Large intestine (tissue), 3 donors: ENCODE results near the gene ZNFX1. TPM values are rescaled to one million over a fixed set of nuclear protein-coding genes. Genes with fewer than 3 reads are reported as not detected.

Experiments used
- DNase-seq, 2 donors: peaks; one replicate each; pipeline versions ENCODE4 v3.0.0 to v3.0.0-alpha.2; 2013
- H3K27ac ChIP-seq: one replicate; pipeline ENCODE4 v1.5.1; 2013; ENCODE audit warnings: low read length
- H3K27me3 ChIP-seq: 2 replicates; pipeline ENCODE4 v1.6.1; 2013; ENCODE audit warnings: low read length; ENCODE audit not compliant: control insufficient read depth, insufficient read depth
- H3K36me3 ChIP-seq: 2 replicates; pipeline ENCODE4 v1.6.1; 2013; ENCODE audit warnings: low read length; ENCODE audit not compliant: control insufficient read depth, insufficient read depth
- H3K4me1 ChIP-seq: one replicate; pipeline ENCODE4 v1.6.1; 2013; ENCODE audit warnings: low read length; ENCODE audit not compliant: control insufficient read depth, insufficient read depth
- H3K4me3 ChIP-seq: one replicate; pipeline ENCODE4 v1.5.1; 2013; ENCODE audit warnings: low read length
- H3K9me3 ChIP-seq: one replicate; pipeline ENCODE4 v1.6.1; 2013; ENCODE audit warnings: mild to moderate bottlenecking, low read depth, low read length, moderate library complexity; ENCODE audit not compliant: control insufficient read depth
- WGBS: methylation state at CpG from one replicate; pipeline ENCODE4 v1.1.5; 2013; ENCODE audit warnings: low lambda C conversion rate; ENCODE audit not compliant: insufficient coverage; 5-methylcytosine and 5-hydroxymethylcytosine counted together
- polyA plus RNA-seq: library from polyadenylated mRNA; unstranded; fragments of 120-200 nt; gene quantifications from one replicate; pipeline ENCODE4 v1.2.1, GENCODE V29; 2013

Gene ZNFX1
- polyA plus RNA-seq, 1 donor: 16.4 TPM

DNA sequence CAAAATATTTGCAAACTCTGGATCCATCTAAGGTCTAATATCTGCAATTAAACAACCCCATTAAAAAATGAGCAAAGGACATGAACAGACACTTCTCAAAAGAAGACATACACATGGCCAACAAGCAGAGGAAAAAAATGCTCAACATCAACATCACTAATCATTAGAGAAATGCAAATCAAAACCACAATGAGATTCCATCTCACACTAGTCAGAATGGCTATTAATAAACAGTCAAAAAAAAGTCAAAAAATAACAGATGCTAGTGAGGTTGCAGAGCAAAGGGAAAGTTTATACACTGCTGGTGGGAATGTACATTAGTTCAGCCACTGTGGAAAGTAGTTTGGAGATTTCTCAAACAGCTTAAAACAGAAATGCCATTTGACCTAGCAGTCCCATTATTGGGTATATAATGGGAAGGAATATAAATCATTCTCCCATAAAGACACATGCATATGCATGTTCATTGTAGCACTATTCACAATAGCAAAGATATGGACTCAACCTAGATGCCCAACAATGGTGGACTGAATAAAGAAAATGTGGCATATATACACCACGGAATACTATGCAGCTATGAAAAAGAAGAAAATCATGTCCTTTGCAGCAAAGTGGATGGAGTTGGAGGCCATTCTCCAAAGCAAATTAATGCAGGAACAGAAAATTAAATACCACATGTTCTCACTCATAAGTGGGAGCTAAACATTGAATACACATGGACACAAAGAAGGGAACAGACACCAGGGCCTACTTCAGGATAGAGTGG is 9.1 kb downstream of the ZNFX1 start:
- Histone ChIP-seq H3K27me3 (no peaks in the 10 kb centered on the region), H3K4me1 (peaks cover 7% of the 10 kb centered on the region), H3K9me3 (no peaks in the 10 kb centered on the region), H3K4me3 (no peak overlapping the region), H3K36me3 (peaks cover 56% of the 10 kb centered on the region), H3K27ac (no peak overlapping the region)
- 100% methylated on average over 1 of the region's 1 CpG for WGBS
- DNase-seq: no peak

DNA sequence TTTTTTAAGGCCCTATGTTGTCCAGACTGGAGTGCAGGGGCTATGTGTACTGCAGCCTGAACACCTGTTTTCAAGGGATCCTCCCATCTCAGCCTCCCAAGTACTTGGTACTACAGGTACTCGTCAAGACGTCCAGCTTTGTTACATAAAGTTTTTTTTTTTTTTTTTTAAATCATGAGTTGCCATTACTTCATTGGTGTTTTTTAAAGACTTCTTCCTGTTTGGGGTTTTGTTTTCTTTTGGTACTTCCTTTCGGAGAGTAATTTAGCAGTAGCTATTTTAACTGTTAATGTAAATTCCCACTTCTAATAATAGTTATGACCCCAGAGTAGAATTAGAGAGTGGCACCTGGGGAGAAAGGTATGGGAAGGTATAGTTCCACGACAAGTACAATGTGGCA is 10.5 kb downstream of the ZNFX1 start:
- no peak overlapping the region for H3K27ac ChIP-seq
- no peaks in the 10 kb centered on the region for H3K9me3 ChIP-seq
- H3K36me3 ChIP-seq: peaks cover 62% of the 10 kb centered on the region
- no peak for DNase-seq
- H3K27me3 ChIP-seq: no peaks in the 10 kb centered on the region
- H3K4me1 ChIP-seq: peaks cover 4% of the 10 kb centered on the region
- H3K4me3 ChIP-seq: no peak overlapping the region
- no CpG with 5 or more reads among the region's 4 CpGs for WGBS

DNA sequence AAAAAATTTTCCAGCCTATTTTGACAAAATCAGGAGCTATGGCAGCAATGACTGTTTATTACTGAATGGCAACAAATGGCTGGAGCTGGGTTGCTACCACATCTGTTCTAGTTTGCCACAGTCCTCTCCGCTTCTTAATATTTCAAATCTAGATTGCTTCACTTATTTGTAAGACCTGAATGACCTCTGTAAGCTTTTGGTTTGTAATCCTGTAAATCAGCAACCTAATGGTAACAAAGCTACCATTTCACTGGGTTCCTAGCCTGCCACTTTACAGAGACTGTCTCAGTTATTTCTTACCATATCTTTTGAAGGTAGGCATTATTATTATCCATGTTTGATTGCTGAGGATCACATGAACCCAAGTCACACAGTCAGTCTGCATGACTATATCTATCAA is 15.4 kb downstream of the ZNFX1 start:
- H3K4me3 ChIP-seq: no peak overlapping the region
- WGBS: no CpG with 5 or more reads among the region's 1 CpG
- H3K36me3 ChIP-seq: peaks cover 64% of the 10 kb centered on the region
- no peaks in the 10 kb centered on the region for H3K27me3 ChIP-seq
- no peak overlapping the region for H3K27ac ChIP-seq
- no peaks in the 10 kb centered on the region for H3K4me1 ChIP-seq
- no peak for DNase-seq
- no peaks in the 10 kb centered on the region for H3K9me3 ChIP-seq

DNA sequence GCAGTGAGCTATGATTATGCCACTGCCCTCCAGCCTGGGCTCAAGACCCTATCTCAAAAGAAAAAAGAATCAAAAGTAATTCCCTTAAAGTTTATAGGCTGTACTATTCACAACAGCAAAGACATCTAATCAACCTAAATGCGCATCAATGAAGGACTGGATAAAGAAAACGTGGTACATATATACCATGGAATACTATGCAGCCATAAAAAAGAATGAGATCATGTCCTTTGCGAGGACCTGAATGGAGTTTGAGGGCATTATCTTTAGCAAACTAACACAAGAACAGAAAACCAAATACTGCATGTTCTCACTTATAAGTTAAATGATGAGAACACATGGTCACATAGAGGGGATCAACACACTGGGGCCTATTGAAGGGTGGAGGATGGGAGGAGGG is 16.7 kb downstream of the ZNFX1 start:
- no peak overlapping the region for H3K4me3 ChIP-seq
- 100% methylated on average over 3 of the region's 3 CpGs for WGBS
- no peaks in the 10 kb centered on the region for H3K27me3 ChIP-seq
- peaks cover 75% of the 10 kb centered on the region for H3K36me3 ChIP-seq
- no peak overlapping the region for H3K27ac ChIP-seq
- no peaks in the 10 kb centered on the region for H3K9me3 ChIP-seq
- H3K4me1 ChIP-seq: no peaks in the 10 kb centered on the region
- no peak for DNase-seq

DNA sequence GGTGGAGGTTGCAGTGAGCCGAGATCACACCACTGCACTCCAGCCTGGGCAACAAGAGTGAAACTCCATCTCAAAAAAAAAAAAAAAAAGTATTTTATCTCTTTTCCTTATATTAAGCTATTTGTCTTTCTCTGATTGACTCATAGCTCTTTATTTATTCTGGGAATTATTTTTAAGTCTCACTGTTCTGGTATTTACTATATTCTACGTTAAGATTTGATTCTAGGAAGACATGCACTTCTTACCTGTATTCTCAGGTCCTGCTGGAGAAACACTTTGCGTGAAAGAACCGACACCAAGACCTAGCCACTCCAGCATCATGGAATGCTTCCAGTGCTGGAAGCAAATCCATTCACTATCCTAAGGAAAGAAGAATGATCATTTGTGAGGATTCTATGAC is 17.6 kb downstream of the ZNFX1 start:
- no peak overlapping the region for H3K4me3 ChIP-seq
- H3K27me3 ChIP-seq: no peaks in the 10 kb centered on the region
- DNase-seq: no peak
- no peaks in the 10 kb centered on the region for H3K4me1 ChIP-seq
- no peak overlapping the region for H3K27ac ChIP-seq
- no CpG with 5 or more reads among the region's 4 CpGs for WGBS
- H3K9me3 ChIP-seq: no peaks in the 10 kb centered on the region
- H3K36me3 ChIP-seq: peaks cover 80% of the 10 kb centered on the region

DNA sequence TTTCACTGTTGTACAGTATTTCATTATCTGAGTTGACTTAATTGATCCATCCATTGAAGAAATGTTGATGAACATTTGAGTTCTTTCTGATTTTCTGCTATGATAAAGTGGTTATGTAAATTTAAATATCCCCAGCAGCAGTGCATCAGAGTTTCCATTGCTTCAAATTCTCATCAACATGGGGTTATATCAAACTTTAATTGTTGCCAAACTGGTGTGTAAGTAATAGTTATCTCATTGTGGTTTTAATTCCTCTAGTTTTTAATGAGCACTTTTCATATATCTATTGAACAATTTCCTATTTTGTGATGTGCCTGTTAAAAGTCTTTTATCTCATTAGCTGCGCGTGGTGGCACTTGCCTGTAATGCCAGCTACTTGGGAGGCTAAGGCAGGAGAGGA is 18.1 kb downstream of the ZNFX1 start:
- no peak overlapping the region for H3K27ac ChIP-seq
- H3K36me3 ChIP-seq: peaks cover 78% of the 10 kb centered on the region
- whole genome bisulfite sequencing: no CpG with 5 or more reads among the region's 2 CpGs

DNA sequence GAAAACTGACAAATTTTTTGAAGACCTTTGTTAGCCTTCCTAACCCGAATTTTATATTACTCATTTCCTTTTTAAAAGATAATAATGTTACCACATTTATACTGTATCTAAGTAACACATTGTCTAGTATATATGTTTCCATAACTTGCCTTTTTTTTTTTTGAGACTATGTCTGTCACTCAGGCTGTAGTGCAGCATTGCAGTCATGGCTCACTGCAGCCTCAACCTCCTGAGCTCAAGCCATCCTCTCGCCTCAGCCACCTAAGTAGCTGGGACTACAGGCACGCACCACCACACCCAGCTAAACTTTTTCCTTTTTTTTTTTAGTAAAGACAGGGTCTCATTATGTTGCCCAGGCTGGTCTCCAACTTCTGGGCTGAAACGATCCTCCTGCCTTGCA is 18.6 kb downstream of the ZNFX1 start:
- 92% methylated on average over 2 of the region's 4 CpGs for WGBS
- Histone ChIP-seq H3K4me3 (no peak overlapping the region), H3K36me3 (peaks cover 78% of the 10 kb centered on the region), H3K9me3 (no peaks in the 10 kb centered on the region), H3K27me3 (no peaks in the 10 kb centered on the region), H3K27ac (no peak overlapping the region), H3K4me1 (no peaks in the 10 kb centered on the region)
- DNase-seq: no peak

More for the DNA sequence above, 18.1 kb downstream of the ZNFX1 start:
- no peaks in the 10 kb centered on the region for H3K4me1 ChIP-seq
- H3K9me3 ChIP-seq: no peaks in the 10 kb centered on the region
- no peak for DNase-seq
- H3K27me3 ChIP-seq: no peaks in the 10 kb centered on the region
- H3K4me3 ChIP-seq: no peak overlapping the region

DNA sequence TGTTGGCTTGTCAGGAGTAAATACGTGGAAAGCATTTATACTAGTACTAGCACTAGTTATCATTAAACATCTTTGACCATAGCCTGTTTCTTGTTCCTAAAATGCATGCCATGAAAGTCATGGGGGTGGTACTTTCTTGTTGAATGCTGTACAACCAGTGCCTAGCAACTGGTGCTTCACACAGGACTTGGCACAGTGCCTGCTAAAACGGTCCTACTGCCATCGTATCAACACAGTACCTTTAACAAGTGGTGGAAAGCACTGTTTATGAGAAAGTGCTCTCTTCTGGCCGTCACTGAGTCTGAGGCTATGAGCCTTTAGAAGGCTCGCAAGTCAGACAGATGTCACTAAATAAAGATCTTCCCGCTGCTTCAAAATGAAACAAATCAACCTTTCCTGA is 21.6 kb downstream of the ZNFX1 start:
- peaks cover 81% of the 10 kb centered on the region for H3K36me3 ChIP-seq
- H3K27me3 ChIP-seq: no peaks in the 10 kb centered on the region
- no peak overlapping the region for H3K4me3 ChIP-seq
- no peaks in the 10 kb centered on the region for H3K9me3 ChIP-seq
- no peaks in the 10 kb centered on the region for H3K4me1 ChIP-seq
- no CpG with 5 or more reads among the region's 6 CpGs for whole genome bisulfite sequencing
- DNase-seq: no peak
- no peak overlapping the region for H3K27ac ChIP-seq

DNA sequence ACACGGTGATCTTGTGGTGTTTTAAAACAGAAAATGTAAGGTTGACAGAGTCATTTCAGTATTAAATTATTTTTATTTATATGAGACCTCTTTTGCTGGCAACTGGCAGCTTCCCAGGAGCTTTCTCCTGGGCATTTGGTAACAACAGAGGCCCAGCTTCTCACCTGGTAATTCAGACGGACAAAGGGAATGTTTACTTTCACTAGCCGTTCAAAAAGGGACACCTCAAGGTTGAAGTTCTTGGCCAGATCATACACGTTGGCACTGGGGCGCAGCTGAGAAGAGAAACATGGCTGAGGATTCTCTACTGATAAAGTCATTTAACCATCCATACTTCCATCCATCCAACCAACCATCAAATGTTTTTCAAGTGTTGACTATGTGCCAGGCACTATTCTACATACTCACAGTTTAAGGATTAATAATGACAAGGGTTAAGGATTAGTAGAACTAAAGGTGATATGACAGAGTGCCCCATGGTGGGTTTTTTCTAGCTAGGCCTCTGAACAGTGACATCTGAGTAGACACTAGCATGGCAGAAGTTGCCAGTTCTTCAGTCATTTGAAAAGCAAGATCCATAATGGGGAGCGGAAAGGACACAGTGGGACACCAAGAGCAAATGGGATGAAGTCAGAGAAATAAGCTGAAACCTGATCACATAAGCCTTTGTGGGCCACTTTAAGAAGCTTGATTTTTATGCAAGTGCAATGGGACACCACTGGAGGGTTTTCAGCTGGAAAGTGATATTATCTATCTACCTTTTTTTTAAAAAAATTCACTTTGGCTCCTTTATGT is 25.1 kb downstream of the ZNFX1 start:
- no peak overlapping the region for H3K4me3 ChIP-seq
- no peak for DNase-seq
- H3K9me3 ChIP-seq: no peaks in the 10 kb centered on the region
- no peak overlapping the region for H3K27ac ChIP-seq
- no peaks in the 10 kb centered on the region for H3K27me3 ChIP-seq
- H3K4me1 ChIP-seq: no peaks in the 10 kb centered on the region
- H3K36me3 ChIP-seq: peaks cover 90% of the 10 kb centered on the region
- WGBS: 100% methylated on average over 1 of the region's 6 CpGs

DNA sequence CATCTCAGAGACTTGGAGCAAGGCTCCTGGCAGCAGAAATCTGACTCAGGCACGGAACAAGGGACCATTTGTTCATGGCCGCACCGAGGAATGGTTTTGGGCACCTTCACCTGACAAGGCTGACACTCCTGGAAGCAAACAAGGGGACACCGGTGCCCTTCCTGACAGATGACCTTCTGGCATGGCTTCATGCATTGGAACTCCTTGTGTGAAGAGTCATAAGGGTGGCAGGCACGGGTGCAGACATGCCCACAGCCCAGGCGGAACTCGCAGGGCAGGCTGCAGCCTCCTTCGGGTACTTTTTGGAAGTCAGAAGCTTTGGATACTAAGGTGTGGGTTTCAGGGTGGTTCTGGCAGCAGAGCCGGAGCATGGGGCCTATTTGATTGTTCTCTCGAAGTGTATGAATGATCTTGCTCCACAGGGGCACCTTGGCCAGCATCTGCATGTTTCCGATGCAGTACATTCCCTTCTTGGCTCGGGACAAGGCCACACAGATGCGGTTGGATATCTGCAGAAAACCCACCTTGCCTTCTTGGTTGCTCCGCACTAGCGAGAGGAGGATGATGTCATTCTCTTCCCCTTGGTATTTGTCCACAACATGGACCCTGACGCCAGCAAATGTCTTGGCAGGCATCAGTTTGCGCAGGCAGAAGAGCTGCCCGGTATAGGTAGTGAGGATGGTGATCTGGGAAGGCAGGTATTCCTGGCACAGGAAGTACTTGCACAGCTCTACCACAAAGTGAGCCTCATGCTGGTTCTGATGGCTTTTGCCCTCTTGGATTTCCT is 28.8 kb downstream of the ZNFX1 start:
- no CpG with 5 or more reads among the region's 18 CpGs for WGBS
- peaks cover 90% of the 10 kb centered on the region for H3K36me3 ChIP-seq
- H3K4me3 ChIP-seq: no peak overlapping the region

More for the DNA sequence above, 28.8 kb downstream of the ZNFX1 start:
- no peaks in the 10 kb centered on the region for H3K27me3 ChIP-seq
- H3K4me1 ChIP-seq: no peaks in the 10 kb centered on the region
- no peak for DNase-seq
- H3K9me3 ChIP-seq: no peaks in the 10 kb centered on the region
- no peak overlapping the region for H3K27ac ChIP-seq
